ENCODE results near the gene RBFOX2.

DNA sequence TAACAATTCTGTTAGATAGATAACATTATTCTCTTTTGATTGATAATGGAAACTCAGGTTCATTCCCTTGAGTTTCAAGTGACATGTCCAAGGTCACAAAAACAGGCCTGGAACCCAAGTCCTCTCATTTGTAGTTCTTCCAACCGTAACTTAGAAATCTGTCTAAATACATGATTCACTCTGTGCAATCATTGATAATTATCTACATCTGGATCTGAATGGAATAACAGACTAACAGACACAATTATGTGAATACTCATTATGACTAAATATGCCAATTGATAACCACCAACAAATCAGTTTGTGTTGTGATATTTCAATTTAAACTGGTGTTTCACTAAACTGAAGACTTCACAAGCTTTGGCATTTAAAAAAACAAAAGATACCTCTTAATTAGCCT, 71.0 kb downstream of the RBFOX2 start:
- TF ChIP-seq, protein P1, sequence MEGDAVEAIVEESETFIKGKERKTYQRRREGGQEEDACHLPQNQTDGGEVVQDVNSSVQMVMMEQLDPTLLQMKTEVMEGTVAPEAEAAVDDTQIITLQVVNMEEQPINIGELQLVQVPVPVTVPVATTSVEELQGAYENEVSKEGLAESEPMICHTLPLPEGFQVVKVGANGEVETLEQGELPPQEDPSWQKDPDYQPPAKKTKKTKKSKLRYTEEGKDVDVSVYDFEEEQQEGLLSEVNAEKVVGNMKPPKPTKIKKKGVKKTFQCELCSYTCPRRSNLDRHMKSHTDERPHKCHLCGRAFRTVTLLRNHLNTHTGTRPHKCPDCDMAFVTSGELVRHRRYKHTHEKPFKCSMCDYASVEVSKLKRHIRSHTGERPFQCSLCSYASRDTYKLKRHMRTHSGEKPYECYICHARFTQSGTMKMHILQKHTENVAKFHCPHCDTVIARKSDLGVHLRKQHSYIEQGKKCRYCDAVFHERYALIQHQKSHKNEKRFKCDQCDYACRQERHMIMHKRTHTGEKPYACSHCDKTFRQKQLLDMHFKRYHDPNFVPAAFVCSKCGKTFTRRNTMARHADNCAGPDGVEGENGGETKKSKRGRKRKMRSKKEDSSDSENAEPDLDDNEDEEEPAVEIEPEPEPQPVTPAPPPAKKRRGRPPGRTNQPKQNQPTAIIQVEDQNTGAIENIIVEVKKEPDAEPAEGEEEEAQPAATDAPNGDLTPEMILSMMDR (IDR thresholded peaks at IDR 0.05), result no peak
- TF ChIP-seq POLR2A (IDR thresholded peaks at IDR 0.05), result no peak

Data from breast epithelium (tissue), 3 donors.